ENCODE measurements around the gene AGMO.

GRCh38 chr7:15284396-15284795 lies 277.4 kb downstream of the AGMO start:
- TF ChIP-seq, protein P1, sequence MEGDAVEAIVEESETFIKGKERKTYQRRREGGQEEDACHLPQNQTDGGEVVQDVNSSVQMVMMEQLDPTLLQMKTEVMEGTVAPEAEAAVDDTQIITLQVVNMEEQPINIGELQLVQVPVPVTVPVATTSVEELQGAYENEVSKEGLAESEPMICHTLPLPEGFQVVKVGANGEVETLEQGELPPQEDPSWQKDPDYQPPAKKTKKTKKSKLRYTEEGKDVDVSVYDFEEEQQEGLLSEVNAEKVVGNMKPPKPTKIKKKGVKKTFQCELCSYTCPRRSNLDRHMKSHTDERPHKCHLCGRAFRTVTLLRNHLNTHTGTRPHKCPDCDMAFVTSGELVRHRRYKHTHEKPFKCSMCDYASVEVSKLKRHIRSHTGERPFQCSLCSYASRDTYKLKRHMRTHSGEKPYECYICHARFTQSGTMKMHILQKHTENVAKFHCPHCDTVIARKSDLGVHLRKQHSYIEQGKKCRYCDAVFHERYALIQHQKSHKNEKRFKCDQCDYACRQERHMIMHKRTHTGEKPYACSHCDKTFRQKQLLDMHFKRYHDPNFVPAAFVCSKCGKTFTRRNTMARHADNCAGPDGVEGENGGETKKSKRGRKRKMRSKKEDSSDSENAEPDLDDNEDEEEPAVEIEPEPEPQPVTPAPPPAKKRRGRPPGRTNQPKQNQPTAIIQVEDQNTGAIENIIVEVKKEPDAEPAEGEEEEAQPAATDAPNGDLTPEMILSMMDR (IDR thresholded peaks at IDR 0.05), result no peak
- no peak for TF ChIP-seq EP300 (IDR thresholded peaks at IDR 0.05)
- TF ChIP-seq POLR2A (IDR thresholded peaks at IDR 0.05; ENCODE audit: low read depth), result no peak
- TF ChIP-seq POLR2AphosphoS5 (IDR thresholded peaks at IDR 0.05), result no peak
